Measurements from ENCODE around the gene SLC35G4. TPM values are rescaled to one million over a fixed set of nuclear protein-coding genes. Genes with fewer than 3 reads are reported as not detected.

Gene SLC35G4
- total RNA-seq, 1 donor from 2014 or later = not detected

- no peak for DNase-seq
- Histone ChIP-seq H3K27me3 (ENCODE audit: low read depth) (peaks cover 55% of the 10 kb centered on the region), H3K27ac (replicated peaks) (no peak overlapping the region), H3K36me3 (no peaks in the 10 kb centered on the region), H3K4me1 (no peaks in the 10 kb centered on the region), H3K9me3 (replicated peaks) (no peaks in the 10 kb centered on the region), H3K4me3 (no peak overlapping the region)
- intact Hi-C loops (cut with micrococcal nuclease) = no loop called here
- no peak for TF ChIP-seq CTCF (IDR thresholded peaks at IDR 0.05; ENCODE audit: borderline replicate concordance)
Measured at GRCh38 chr18:11570073-11570588, 39.3 kb upstream of the SLC35G4 start.

GRCh38 chr18:11570769-11571412 is 38.5 kb upstream of the SLC35G4 start:
- no peaks in the 10 kb centered on the region for H3K4me1 ChIP-seq
- DNase-seq = no peak
- H3K27me3 ChIP-seq (ENCODE audit: low read depth) = peaks cover 51% of the 10 kb centered on the region
- intact Hi-C loops (cut with micrococcal nuclease) = no loop called here
- H3K9me3 ChIP-seq (replicated peaks) = no peaks in the 10 kb centered on the region
- no peak for TF ChIP-seq CTCF (IDR thresholded peaks at IDR 0.05; ENCODE audit: borderline replicate concordance)
- H3K4me3 ChIP-seq = no peak overlapping the region
- no peaks in the 10 kb centered on the region for H3K36me3 ChIP-seq
- H3K27ac ChIP-seq (replicated peaks) = no peak overlapping the region

GRCh38 chr18:11572201-11572600 is 37.2 kb upstream of the SLC35G4 start:
- intact Hi-C loops (cut with micrococcal nuclease) = no loop called here
- no peaks in the 10 kb centered on the region for H3K9me3 ChIP-seq (replicated peaks)
- no peak for DNase-seq
- H3K27ac ChIP-seq (replicated peaks) = no peak overlapping the region
- TF ChIP-seq CTCF (IDR thresholded peaks at IDR 0.05; ENCODE audit: borderline replicate concordance) = no peak
- no peaks in the 10 kb centered on the region for H3K4me1 ChIP-seq
- no peaks in the 10 kb centered on the region for H3K36me3 ChIP-seq
- peaks cover 44% of the 10 kb centered on the region for H3K27me3 ChIP-seq (ENCODE audit: low read depth)
- no peak overlapping the region for H3K4me3 ChIP-seq

- DNase-seq = no peak
- Histone ChIP-seq H3K27ac (replicated peaks) (no peak overlapping the region), H3K9me3 (replicated peaks) (no peaks in the 10 kb centered on the region), H3K27me3 (ENCODE audit: low read depth) (peaks cover 25% of the 10 kb centered on the region), H3K4me1 (no peaks in the 10 kb centered on the region), H3K36me3 (no peaks in the 10 kb centered on the region), H3K4me3 (no peak overlapping the region)
- intact Hi-C loops (cut with micrococcal nuclease) = no loop called here
- no peak for TF ChIP-seq CTCF (IDR thresholded peaks at IDR 0.05; ENCODE audit: borderline replicate concordance)
Measured at GRCh38 chr18:11574545-11574944, 34.9 kb upstream of the SLC35G4 start.

- no peaks in the 10 kb centered on the region for H3K9me3 ChIP-seq (replicated peaks)
- H3K4me3 ChIP-seq = no peak overlapping the region
- H3K4me1 ChIP-seq = no peaks in the 10 kb centered on the region
- H3K27me3 ChIP-seq (ENCODE audit: low read depth) = no peaks in the 10 kb centered on the region
- no peak overlapping the region for H3K27ac ChIP-seq (replicated peaks)
- DNase-seq = no peak
- TF ChIP-seq CTCF (IDR thresholded peaks at IDR 0.05; ENCODE audit: borderline replicate concordance) = no peak
- intact Hi-C loops (cut with micrococcal nuclease) = no loop called here
- H3K36me3 ChIP-seq = no peaks in the 10 kb centered on the region
Measured at GRCh38 chr18:11577271-11578112, 31.9 kb upstream of the SLC35G4 start.
